Stimulated activated CD4-positive, alpha-beta T cell treated with anti-CD3 and anti-CD28 coated beads, Interleukin-1b, Interleukin-23, amount 100 ng/mL, for 1 hour (primary cell): ENCODE results near the gene SNX2.

Experiments
- DNase-seq, 2 donors: peaks; one replicate each; pipeline ENCODE4 v3.0.0-alpha.2; 2020; ENCODE audit warnings: low read depth in 2 of 2

SNX2 gene

GRCh38 chr5:122772446-122772845, 2.4 kb upstream of the SNX2 start:
- no peak for DNase-seq

DNA sequence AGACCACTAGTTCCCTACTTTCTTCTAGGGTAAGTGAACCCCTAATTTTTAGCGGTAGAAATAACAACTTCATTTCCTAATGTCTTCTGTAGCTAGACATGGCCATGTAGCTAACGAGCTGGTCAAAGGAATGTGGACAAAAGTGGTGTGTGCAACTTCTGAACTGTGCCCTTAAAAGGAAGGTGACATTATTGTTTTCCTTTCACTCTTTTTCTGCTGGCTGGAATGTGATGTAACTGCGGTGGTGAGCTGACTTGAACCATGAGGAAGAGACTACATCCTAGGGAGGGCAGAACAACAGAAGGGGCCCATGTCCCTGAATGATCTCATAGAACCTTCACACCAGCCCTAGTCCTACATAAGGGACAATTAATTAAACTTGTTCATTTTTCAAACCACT, 1.3 kb upstream of the SNX2 start:
- no peak for DNase-seq

DNA sequence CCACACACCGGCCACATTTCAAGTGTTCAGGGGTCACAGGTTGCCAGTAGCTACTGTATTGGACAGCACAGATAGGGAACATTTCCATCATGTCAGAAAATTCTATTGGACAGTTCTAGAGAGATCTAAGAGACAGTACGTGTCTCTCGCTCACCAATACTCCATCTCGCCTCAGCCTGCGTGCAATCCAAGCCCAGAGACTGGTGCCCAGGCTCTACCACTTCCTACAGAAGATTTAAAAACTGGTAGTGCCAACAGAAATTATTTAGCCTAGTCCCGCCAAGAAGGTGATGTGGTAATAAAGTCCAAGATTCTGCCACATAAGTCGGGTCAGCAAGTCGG, 390 bp upstream of the SNX2 start:
- no peak for DNase-seq

- DNase-seq: no peak
These were observed 966 bp downstream of the SNX2 start for GRCh38 chr5:122775550-122776542.

DNA sequence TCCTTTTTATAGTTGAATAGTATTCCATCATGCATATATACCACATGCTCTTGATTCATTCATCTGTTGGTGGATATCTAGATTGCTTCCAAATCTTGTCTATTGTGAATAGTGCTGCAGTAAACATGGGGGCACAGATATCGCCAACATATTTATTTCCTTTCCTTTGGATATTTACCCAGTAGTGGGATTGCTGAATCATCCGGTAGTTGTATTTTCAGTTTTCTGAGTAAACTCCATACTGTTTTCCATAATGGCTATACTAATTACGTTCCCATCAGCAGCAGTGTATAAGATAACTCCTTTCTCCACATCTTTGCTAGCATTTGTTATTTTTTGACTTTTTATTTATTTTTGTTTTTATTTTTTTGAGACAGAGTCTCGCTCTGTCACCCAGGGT, 3.3 kb downstream of the SNX2 start:
- no peak for DNase-seq

DNA sequence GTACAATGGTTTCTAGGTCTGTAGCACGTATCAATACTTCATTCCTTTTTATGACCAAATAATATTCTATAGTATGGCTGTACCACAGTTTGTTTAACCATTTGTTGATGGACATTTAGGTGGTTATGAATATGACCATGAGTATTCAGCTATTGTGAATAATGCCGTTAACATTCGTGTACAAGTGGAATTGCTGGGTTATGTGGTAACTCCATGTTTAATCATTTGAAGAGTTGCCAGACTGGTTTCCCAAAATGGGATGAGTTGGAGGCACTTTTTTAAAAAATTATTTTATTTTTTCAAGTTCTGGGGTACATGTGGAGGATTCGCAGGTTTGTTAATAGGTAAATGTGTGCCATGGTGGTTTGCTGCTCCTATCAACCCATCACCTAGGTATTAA, 4.6 kb downstream of the SNX2 start:
- DNase-seq: no peak

GRCh38 chr5:122780296-122780695, 5.4 kb downstream of the SNX2 start:
- DNase-seq: no peak

- DNase-seq: no peak
These were observed 6.6 kb downstream of the SNX2 start for GRCh38 chr5:122781465-122781864.

DNA sequence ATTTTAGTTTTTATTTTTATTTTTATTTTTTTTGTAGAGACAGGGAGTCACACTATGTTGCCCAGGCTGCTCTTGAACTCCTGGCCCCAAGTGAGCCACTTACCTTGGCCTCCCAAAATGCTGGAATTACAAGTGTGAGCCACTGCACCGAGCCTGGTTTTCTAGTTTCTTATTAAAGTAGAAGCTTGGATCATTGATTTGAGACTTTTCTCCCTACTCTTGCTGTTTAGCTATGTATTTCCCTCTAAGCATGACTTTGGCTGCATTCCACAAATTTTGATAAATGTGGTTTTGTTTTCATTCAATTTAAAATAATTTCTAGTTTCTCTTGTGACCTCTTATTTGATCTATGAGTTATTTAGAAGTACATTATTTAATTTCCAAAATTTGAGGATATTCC, 10.4 kb downstream of the SNX2 start:
- DNase-seq: no peak

- DNase-seq: no peak
These were observed 13.5 kb downstream of the SNX2 start for GRCh38 chr5:122788371-122788770.

- DNase-seq: no peak
These were observed 14.1 kb downstream of the SNX2 start for GRCh38 chr5:122788996-122789395.

- DNase-seq: no peak
These were observed 14.7 kb downstream of the SNX2 start for GRCh38 chr5:122789461-122790171.

DNA sequence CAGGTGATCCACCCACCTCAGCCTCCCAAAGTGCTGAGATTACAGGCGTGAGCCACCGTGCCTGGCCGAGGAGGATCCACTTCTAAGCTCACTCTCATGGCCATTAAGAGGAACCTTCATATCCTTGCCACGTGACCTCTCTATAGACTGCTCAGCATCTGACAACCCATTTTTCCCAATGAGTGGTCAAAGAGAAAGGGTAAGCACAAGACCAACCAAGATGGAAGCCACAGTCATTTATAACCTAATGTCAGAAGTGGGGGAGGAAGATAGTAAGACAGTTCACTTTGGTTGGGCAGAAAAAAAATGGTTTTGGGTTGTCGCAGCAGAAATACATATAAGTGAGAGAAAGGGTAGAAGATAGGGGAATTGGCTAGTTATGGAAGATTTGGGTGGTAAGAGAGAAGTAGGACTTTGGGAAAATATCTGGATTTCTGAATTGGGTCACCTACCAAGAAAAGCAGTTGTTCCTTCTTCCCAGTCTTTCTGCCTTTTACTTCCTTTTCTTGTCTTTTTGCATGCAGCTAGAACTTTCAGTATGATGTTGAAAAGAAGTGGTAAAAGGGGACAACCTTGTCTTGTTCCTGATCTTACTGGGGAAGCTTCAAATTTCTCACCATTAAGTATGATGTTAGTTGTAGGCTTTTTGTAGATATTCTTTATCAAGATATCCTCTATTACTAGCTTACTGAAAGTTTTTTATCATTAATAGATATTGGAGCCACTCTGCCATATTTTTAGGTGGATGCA, 15.6 kb downstream of the SNX2 start:
- no peak for DNase-seq

GRCh38 chr5:122805481-122805880, 30.6 kb downstream of the SNX2 start:
- no peak for DNase-seq

- no peak for DNase-seq
These were observed 35.5 kb downstream of the SNX2 start for GRCh38 chr5:122810405-122810804.

- DNase-seq: no peak
These were observed 40.4 kb downstream of the SNX2 start for GRCh38 chr5:122815218-122815767.

- DNase-seq: no peak
These were observed 41.9 kb downstream of the SNX2 start for GRCh38 chr5:122816756-122817155.

GRCh38 chr5:122831984-122832383, 57.1 kb downstream of the SNX2 start:
- DNase-seq: no peak

- DNase-seq: no peak
These were observed 60.8 kb downstream of the SNX2 start for GRCh38 chr5:122835681-122836080.

DNA sequence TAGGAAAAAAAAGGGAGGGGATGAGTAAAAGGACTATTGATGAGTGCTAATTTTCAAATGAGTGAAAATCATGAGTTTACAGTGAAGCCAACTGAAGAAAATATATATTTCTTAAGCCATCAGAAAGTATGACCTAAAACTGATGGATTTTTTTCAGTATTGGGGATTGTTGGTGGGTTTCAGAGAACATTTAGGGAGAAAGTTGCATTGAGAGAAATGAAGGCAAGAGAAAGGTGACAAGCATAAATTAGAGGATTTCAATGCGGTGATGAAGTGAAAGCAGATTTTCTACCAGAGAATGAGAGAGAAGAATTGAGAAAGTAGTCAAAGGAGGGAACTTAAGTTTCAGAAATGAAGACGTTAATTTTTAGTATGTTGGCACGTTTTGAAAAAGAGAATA, 62.1 kb downstream of the SNX2 start:
- no peak for DNase-seq

DNA sequence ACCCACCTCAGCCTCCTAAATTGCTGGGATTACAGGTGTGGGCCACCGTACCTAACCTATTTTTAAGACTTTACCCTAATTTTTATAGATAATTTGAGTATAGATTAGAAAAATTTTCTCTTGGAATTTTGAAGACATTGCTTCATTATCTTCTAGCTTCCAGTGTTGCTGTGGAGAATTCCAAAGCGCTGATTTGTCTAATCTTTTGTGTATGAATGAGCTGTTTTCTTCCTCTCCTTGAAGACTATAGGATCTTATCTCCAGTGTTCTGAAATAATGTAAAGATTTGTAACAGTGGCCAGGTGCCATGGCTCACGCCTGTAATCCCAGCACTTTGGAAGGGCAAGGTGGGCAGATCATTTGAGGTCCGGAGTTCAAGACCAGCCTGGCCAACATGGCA, 64.9 kb downstream of the SNX2 start:
- DNase-seq: no peak

DNA sequence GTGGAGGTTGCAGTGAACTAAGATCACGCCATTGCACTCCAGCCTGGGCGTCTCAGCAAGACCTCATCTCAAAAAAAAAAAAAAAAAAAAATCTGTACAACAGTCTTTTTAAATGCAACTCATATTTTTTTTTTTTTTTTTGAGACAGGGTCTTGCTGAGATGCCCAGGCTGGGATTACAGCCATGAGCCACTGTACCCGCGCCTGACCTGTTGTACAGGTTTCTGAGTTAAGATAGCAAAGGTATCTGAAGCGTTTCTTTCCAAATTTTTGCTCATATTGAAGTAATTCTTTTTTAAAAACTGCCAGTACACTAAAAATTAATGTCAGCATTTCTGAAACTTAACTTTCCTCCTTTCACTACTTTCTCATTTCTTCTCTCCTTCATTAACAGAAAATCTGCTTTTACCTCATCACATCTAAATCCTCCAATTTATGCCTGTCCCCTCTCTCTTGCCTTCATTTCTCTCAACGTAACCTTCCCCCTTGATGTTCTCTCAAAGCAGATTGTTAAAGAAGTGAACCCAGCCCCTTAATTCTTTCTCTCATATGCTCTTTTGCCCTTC, 67.2 kb downstream of the SNX2 start:
- no peak for DNase-seq
